Osteoblast (primary cell): ENCODE data around the gene OBSCN. TPM values are rescaled to one million over a fixed set of nuclear protein-coding genes. Genes with fewer than 3 reads are reported as not detected.
A peak's percentile ranks its signal among the peaks of the same experiment; 100 is the strongest.

ENCODE experiments used
- DNase-seq: peaks from one replicate; pipeline ENCODE4 v3.0.0; 2011; ENCODE audit warnings: low spot score, mixed read lengths; ENCODE audit not compliant: insufficient read length; ENCODE audit errors: missing footprints
- H2AFZ ChIP-seq: 2 replicates; pipeline ENCODE4 v1.6.0; 2011; ENCODE audit warnings: mild to moderate bottlenecking, low read length
- H3K27ac ChIP-seq: 2 replicates; pipeline ENCODE4 v1.5.1; 2011; ENCODE audit warnings: mild to moderate bottlenecking, low read depth, low read length, moderate library complexity
- H3K27me3 ChIP-seq: 2 replicates; pipeline ENCODE4 v1.6.0; 2012; ENCODE audit warnings: mild to moderate bottlenecking, control low read depth, inconsistent platforms, low read length, moderate library complexity; ENCODE audit not compliant: insufficient read depth
- H3K36me3 ChIP-seq: 2 replicates; pipeline ENCODE4 v1.5.1; 2011; ENCODE audit warnings: mild to moderate bottlenecking, low read length, control low read depth, moderate library complexity; ENCODE audit not compliant: insufficient read depth
- H3K4me1 ChIP-seq: 2 replicates; pipeline ENCODE4 v1.5.1; 2011; ENCODE audit warnings: mild to moderate bottlenecking, low read length, control low read depth, moderate library complexity; ENCODE audit not compliant: insufficient read depth
- H3K4me2 ChIP-seq: 2 replicates; pipeline ENCODE4 v1.6.0; 2011; ENCODE audit warnings: mild to moderate bottlenecking, low read length; ENCODE audit not compliant: insufficient read depth
- H3K4me3 ChIP-seq: fragments of 200-600 bp; sonication (generic); 3 replicates; pipeline ENCODE4 v1.5.1; 2012; ENCODE audit warnings: mild to moderate bottlenecking, low read length, inconsistent platforms; ENCODE audit not compliant: insufficient read depth
- H3K79me2 ChIP-seq: 2 replicates; pipeline ENCODE4 v1.6.0; 2012; ENCODE audit warnings: mild to moderate bottlenecking, low read length, control low read depth, inconsistent platforms; ENCODE audit not compliant: insufficient read depth
- H3K9me3 ChIP-seq: 2 replicates; pipeline ENCODE4 v1.5.1; 2011; ENCODE audit warnings: low read depth, low read length, control low read depth
- H4K20me1 ChIP-seq: 2 replicates; pipeline ENCODE4 v1.6.0; 2012; ENCODE audit warnings: mild to moderate bottlenecking, low read length, control low read depth; ENCODE audit not compliant: insufficient read depth
- total RNA-seq: library from RNA; depleted of rRNA; stranded (reverse); fragments of >200 nt; gene quantifications from 2 replicates; pipeline ENCODE4 v1.2.3, GENCODE V29; 2012
- TF ChIP-seq, protein P1 (sequence below): IDR thresholded peaks from 2 replicates; pipeline ENCODE4 v1.5.1; 2011; ENCODE audit warnings: mild to moderate bottlenecking, low read depth, low read length, moderate library complexity; ENCODE audit errors: extremely low read depth

OBSCN gene
- total RNA-seq, 1 donor = 2.9 TPM

DNA sequence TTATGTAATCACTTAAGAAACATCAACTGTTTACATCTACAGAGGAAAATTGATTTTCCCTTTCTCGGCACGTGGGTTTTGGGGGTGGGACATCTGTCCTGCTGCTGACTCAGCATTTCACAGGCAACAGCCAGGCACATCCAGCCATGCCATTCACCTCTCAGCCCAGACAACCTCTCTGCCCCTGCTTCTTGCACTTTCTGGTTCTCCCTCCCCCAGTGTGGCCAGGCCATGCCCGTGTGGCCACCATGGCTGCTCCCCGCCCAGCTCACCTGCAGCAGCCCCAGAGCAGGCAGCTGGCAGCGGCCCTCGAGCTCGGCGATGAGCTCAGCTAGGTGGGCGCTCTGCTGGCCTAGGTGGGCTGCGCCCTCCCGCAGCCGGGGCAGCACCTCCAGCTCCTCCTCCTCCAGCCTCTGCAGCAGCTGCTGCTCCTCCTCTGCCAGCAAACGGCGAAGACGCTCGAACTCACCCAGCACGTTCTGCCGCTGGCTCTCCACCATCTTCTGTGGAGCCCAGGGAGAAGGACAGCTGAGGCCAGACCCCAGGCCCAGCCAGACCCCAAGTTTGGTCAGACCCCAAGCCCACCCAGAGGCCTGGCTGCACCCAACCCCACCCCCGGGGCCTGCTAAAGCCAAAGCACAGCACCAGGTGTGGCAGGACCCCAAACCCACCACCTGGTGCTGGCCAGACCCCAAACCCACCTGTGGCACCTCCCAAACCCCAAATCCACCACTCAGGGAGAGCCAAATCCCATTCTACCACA is 193.0 kb downstream of the OBSCN start:
- Histone ChIP-seq H2AFZ (no peak overlapping the region), H3K9me3 (no peaks in the 10 kb centered on the region), H3K27me3 (no peaks in the 10 kb centered on the region), H3K4me2 (no peak overlapping the region), H3K4me1 (peaks cover 13% of the 10 kb centered on the region), H4K20me1 (peaks cover 50% of the 10 kb centered on the region), H3K27ac (no peak overlapping the region), H3K79me2 (peaks cover 68% of the 10 kb centered on the region), H3K36me3 (peaks cover 27% of the 10 kb centered on the region), H3K4me3 (no peak overlapping the region)
- TF ChIP-seq, protein P1, sequence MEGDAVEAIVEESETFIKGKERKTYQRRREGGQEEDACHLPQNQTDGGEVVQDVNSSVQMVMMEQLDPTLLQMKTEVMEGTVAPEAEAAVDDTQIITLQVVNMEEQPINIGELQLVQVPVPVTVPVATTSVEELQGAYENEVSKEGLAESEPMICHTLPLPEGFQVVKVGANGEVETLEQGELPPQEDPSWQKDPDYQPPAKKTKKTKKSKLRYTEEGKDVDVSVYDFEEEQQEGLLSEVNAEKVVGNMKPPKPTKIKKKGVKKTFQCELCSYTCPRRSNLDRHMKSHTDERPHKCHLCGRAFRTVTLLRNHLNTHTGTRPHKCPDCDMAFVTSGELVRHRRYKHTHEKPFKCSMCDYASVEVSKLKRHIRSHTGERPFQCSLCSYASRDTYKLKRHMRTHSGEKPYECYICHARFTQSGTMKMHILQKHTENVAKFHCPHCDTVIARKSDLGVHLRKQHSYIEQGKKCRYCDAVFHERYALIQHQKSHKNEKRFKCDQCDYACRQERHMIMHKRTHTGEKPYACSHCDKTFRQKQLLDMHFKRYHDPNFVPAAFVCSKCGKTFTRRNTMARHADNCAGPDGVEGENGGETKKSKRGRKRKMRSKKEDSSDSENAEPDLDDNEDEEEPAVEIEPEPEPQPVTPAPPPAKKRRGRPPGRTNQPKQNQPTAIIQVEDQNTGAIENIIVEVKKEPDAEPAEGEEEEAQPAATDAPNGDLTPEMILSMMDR = no peak
- DNase-seq = peak; percentile 42

DNA sequence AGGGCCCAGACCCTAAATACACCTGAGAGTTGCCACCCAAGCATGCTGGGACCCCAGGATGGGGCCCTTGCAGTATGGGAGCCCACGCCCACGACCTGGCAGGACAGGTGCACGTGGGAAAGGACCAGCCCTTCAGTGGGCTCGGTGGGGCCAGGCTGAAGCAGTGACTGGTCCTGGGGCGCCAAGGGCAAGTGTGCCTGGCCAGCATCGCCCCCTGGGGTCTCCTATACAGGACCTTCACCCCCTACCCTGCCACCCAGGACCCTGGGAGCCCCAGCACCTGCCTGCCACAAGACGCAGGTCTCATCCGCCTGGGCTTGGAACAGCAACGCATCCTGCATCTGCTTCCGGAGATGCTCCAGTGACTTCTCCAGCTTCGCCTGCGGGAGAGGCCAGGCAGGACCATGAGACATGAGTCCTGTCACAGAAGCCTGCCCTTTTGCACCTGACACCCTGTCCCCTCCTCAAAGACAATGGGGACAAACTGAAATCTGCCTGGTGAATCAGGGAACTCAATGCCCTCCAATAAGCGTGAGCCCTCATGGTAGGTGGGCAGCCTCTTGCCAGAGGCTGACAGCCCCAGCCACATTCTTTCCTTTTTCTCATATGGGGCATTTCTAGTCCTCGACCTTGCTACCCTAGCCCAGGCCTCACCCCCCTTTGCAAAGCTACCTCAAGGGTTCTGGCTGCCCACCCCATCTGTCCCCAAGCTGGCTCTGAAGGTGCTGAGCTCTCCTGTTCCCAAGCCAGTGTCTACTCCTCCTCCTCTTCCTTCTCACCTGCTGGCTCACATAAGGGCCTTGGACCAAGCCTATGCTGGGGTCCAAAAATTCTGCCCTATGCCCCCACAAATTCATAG is 194.2 kb downstream of the OBSCN start:
- Histone ChIP-seq H3K27me3 (no peaks in the 10 kb centered on the region), H3K79me2 (peaks cover 75% of the 10 kb centered on the region), H2AFZ (no peak overlapping the region), H3K4me3 (no peak overlapping the region), H3K4me1 (peaks cover 13% of the 10 kb centered on the region), H3K4me2 (no peak overlapping the region), H3K36me3 (peaks cover 15% of the 10 kb centered on the region), H3K9me3 (no peaks in the 10 kb centered on the region), H3K27ac (no peak overlapping the region), H4K20me1 (peaks cover 50% of the 10 kb centered on the region)
- DNase-seq = peak; percentile 27
- TF ChIP-seq, protein P1 = no peak

DNA sequence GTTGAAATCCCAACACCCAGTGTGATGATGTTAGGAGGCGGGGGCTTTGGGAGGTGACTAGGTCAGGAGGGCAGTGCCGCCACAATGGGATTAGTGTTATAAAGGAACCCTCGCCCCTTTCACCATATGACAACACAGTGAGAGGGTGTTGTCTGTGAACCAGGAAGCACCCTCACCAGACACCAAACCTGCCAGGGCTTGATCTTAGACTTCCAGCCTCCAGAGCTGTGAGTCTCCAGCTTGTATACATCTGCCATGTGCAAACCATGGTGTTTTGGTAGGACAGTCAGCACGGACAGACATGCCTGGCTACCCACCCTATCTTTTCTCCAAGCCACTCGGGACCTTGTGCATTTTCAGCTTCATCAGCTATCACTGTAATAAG is 194.8 kb downstream of the OBSCN start:
- Histone ChIP-seq H3K79me2 (peaks cover 81% of the 10 kb centered on the region), H2AFZ (no peak overlapping the region), H3K27me3 (no peaks in the 10 kb centered on the region), H3K36me3 (peaks cover 14% of the 10 kb centered on the region), H3K4me3 (no peak overlapping the region), H3K9me3 (no peaks in the 10 kb centered on the region), H3K4me2 (no peak overlapping the region), H4K20me1 (peaks cover 50% of the 10 kb centered on the region), H3K4me1 (peaks cover 16% of the 10 kb centered on the region), H3K27ac (no peak overlapping the region)
- DNase-seq = no peak
- TF ChIP-seq, protein P1 = no peak

DNA sequence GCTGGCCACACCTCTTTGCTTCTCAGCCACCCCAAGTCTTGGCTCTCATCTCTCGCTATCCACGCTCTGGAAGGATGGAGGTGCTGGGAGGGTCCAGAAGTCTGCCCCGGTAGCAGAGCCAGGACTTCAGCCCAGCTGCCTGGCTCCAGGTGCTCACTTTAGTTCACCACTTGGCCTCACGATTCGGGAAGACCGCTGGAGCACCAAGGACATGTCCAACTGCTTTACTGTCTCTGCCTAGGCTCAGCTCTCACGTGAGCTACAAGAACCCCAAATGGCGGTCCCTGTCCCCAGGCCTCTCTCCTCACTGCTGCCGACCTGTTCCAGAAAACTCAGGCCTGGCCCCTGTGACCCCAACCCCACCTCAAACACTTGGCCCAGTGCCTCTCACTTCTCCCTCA is 195.4 kb downstream of the OBSCN start:
- Histone ChIP-seq H3K4me2 (no peak overlapping the region), H3K27me3 (no peaks in the 10 kb centered on the region), H3K9me3 (no peaks in the 10 kb centered on the region), H3K79me2 (peaks cover 85% of the 10 kb centered on the region), H2AFZ (no peak overlapping the region), H3K4me3 (no peak overlapping the region), H3K36me3 (peaks cover 10% of the 10 kb centered on the region), H4K20me1 (peaks cover 51% of the 10 kb centered on the region), H3K4me1 (peaks cover 19% of the 10 kb centered on the region), H3K27ac (no peak overlapping the region)
- TF ChIP-seq, protein P1 = no peak
- no peak for DNase-seq
